RKO (cell line): ENCODE measurements around the gene TRIO.
A peak's percentile ranks its signal among the peaks of the same experiment; 100 is the strongest.
"Not testable (repeated sequence)": the region's sequence is repeated elsewhere in the genome, so short reads cannot be mapped to it uniquely, and the experiment has no call there.

Source experiments
- DNase-seq: peaks from one replicate; pipeline ENCODE4 v3.0.0-alpha.2; 2016; ENCODE audit warnings: low spot score

Gene TRIO

GRCh38 chr5:14415024-14415697 is 272.0 kb downstream of the TRIO start:
- no peak for DNase-seq

DNA sequence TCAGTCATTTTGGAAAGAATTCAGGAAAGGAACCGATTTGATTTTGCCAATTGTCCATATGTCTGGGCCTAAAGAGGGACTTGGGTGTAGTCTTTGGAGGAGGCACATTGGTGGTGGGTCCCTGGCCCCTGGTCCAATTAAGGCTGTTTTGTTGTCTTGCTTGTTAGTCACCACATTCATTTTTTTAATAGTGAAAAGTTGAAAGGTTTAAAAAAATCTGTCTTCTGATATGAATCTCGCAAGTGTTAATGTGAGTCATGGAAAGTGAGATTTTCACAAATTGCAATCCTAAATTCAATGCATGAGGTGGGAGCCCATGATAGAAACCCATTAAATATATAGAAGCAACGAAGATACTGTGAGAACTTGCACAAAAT is 272.5 kb downstream of the TRIO start:
- DNase-seq: no peak

DNA sequence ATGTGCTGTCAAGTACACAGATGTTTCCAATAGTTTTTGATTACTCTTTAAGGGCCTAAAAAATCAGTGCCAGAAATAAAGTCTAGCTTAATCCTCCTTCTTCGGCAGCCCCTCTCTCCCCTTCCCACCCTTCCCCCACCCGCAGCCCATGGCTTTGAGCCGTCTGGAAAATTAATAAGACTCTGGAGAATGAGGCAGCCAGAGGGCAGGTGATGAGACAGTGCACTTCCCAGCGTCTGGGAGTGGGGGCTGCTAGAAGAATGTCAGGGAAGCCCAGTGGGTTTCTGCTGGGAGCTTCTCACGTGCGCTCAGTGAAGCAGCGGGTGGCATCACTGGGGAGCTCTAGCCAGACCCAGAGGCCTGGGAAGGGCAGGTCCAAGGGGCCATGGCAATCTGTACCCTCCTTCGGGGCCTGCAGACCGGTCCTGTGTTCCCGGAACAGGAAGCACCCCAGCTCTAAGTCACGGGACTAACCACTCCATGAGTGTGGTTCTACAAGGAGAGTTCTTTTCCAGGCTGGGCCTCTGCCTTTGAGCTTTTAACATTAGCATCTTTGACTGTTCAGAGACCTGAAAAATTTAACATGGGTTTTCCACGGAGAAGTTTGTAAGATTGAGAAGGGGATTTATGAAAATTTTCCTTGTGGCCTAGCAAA is 273.6 kb downstream of the TRIO start:
- no peak for DNase-seq

DNA sequence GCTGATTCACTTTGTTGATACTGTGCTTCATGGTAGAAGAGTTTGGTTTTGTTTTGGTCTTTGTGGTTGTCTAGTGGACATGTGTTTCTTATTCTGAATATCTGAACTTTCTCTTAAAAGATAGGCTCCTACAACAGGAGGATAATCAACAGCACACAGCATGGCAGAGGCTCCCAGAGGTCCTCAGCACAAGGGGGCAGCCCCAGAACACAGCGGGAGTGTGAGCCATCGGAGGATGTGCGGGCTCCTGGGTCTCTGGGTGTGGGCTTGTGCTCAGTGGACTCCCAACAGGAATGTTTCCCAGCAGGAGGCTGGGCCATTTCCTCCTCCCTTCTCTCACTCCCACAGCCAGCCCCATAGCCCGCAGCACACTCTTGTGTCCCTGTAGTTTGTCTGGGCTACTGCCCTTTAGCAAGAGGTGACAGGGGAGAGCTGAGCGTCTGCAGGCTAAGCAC is 274.2 kb downstream of the TRIO start:
- DNase-seq: no peak

GRCh38 chr5:14417792-14418765 is 274.9 kb downstream of the TRIO start:
- DNase-seq: no peak

DNA sequence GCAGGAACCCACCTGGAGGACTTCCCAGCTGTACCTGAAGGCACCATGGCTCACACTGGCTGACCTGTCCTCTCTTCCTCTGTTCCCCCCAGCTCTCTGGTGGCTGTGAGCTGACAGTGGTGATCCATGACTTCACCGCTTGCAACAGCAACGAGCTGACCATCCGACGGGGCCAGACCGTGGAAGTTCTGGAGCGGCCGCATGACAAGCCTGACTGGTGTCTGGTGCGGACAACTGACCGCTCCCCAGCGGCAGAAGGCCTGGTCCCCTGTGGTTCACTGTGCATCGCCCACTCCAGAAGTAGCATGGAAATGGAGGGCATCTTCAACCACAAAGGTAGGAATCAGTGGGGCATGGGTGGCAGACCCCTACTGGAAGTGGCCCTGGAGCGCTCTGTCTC is 276.5 kb downstream of the TRIO start:
- DNase-seq: no peak

DNA sequence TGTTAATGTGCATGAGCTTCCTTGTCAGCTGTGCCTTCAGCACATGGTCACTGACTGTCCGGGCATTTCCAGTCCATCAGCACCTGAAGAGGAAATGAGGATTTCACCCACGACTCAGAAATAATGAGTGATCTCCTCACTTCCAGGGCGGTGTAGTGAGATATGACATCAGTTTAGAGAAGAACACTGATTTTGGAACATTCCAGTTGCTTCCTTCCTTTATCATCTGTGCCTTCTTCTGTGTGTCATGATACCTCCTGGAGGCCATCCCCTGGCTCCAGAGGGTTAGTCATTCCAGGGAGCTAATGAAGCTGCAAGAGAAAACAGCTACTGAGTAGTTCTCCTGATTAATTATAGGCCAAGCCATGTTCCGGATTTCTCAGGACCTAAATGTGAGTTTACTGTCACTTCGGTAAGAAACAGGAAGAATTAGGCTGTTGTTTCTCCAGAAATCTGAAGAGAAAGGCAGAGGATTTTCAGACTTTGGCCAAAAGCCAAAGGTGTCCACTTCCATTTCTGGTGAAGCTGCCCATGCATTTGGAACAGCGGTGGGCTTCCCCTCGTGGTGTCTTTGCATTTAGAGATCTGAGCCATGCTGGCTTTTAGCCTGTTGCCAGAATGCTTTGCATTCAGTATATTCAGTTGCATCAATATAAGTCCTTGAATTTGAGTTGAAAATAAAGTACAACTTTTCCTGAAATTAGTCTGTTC is 277.1 kb downstream of the TRIO start:
- peak; percentile 11 for DNase-seq

- DNase-seq: no peak
These were observed 278.7 kb downstream of the TRIO start for GRCh38 chr5:14421851-14422250.

GRCh38 chr5:14424011-14424685 is 281.0 kb downstream of the TRIO start:
- DNase-seq: no peak

GRCh38 chr5:14425559-14425958 is 282.4 kb downstream of the TRIO start:
- no peak for DNase-seq

GRCh38 chr5:14426521-14426920 is 283.4 kb downstream of the TRIO start:
- DNase-seq: no peak

DNA sequence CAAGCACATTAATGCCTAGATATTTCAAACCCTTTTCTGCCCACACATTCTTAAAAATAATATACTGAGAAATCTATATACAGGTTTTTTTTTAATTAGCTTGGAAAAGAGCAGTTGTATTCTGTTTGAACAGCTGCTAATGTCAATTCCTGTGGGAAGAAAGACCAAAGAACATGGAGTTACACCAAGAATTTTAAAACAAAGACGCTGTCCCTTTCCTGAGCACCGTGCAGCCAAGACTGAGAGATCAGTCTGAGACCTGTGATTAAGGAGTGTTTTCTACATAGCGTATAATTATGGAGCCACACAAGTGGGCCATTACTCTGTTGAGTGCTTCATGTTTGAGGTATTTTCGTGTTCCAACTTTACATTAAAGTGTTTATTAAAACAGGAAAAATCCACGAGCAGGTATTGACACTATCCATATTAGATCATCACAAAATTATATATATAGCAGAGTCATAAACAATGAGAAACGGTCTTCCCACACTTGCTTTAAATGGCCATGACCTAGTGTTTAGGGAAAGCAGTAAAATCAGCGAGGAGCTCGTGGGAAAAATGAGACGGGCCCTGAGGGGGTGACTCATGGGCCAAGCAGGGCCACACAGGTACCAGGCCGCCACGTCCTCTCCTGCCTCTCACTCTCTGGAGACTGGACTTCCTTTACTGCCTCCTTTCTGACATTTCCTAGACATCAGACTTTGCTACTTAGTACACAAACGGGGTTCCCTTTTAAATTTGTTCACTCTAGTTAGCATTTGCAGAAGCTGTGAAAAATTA is 285.4 kb downstream of the TRIO start:
- no peak for DNase-seq

GRCh38 chr5:14429101-14430050 is 286.2 kb downstream of the TRIO start:
- DNase-seq: no peak

- no peak for DNase-seq
These were observed 288.4 kb downstream of the TRIO start for GRCh38 chr5:14431534-14431933.

DNA sequence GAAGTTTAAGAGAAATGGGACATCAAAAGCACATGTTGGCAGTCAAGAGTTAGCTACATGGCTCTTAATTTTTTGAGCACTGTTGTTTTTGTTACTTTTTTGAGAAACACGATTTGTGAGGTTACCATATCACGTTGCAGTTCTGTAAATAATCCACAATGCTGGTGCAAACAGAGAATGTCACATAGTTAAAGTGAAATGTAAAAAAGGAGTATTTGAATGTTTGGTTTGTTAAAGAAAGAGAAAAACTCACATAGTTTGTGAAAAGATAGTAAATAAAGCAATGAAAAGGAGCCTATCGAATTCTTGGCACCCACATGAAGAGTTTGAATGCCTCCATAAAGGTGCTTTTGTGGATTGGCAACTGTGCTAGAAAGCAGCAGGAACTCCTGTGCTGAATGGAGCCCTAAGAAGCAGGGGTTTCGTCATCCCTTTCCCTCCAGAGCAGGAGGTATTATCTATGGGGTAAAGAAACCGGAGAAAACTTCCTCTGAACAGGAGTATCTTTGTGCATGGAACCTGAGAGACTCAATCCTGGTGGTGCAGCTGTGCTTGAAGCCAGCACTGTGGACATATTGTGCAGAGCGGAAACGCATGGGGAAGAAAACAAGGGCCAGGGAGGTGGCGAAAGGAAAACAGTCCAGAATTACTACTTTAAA is 289.9 kb downstream of the TRIO start:
- DNase-seq: no peak

DNA sequence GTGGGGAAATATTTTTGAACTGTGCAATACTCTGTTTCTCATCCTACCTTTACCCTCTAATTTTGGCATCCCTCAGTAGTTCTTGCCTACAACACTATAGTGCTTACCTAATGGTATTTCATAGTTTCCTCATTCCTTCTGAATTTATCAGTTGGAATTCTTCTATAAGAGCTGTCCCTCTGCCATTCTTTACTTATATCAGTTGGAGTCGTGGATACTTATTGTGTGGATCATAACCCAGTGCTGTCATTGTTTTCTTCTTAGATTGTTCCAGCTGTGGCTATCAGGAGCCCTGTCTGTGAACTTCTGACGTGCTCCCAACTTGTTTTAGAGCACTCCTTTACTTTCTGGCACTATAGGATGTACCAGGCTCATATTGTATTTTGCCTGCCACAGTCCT is 292.3 kb downstream of the TRIO start:
- DNase-seq: no peak

GRCh38 chr5:14436122-14436521 is 293.0 kb downstream of the TRIO start:
- not testable (repeated sequence) for DNase-seq

GRCh38 chr5:14436801-14437542 is 293.8 kb downstream of the TRIO start:
- DNase-seq: no peak
